Gastroesophageal sphincter (tissue), 4 donors: ENCODE data around the gene OR5AR1. TPM values are rescaled to one million over a fixed set of nuclear protein-coding genes. Genes with fewer than 3 reads are reported as not detected.

Source experiments
- ATAC-seq: fragments of 150-250 bp; one replicate; pipeline ENCODE4 v1.9.1; 2016; ENCODE audit warnings: mild to moderate bottlenecking, moderate library complexity
- H3K27ac ChIP-seq, 4 donors: fragments of 200-600 bp; sonication (generic) in 3 of 4; 1 replicate in 3 of 4; 2 replicates in 1 of 4; pipeline ENCODE4 v1.5.1; 2016 to 2019
- H3K27me3 ChIP-seq: fragments of 200-600 bp; sonication (generic); one replicate; pipeline ENCODE4 v1.5.1; 2019
- H3K36me3 ChIP-seq, 2 donors: fragments of 200-600 bp; sonication (generic); one replicate each; pipeline ENCODE4 v1.5.1; 2019; ENCODE audit warnings: control low read depth in 1 of 2
- H3K4me1 ChIP-seq, 3 donors: fragments of 200-600 bp; sonication (generic); 1 replicate in 2 of 3; 2 replicates in 1 of 3; pipeline ENCODE4 v1.5.1; 2016 to 2019; ENCODE audit warnings: control low read depth in 2 of 3
- H3K4me3 ChIP-seq, 2 donors: fragments of 200-600 bp; sonication (generic); one replicate each; pipeline ENCODE4 v1.5.1; 2019; ENCODE audit warnings: mild to moderate bottlenecking in 1 of 2, moderate library complexity in 1 of 2
- H3K9me3 ChIP-seq, 3 donors: fragments of 200-600 bp; sonication (generic); one replicate each; pipeline ENCODE4 v1.5.1; 2017 to 2019; ENCODE audit warnings: control low read depth in 2 of 3
- EP300 ChIP-seq: sonication (generic); formaldehyde crosslinking; IDR thresholded peaks from one replicate; pipeline ENCODE4 v1.6.1; 2017; ENCODE audit warnings: antibody characterized with exemption, mild to moderate bottlenecking
- POLR2A ChIP-seq, 2 donors: fragments of 450-650 bp; IDR thresholded peaks; one replicate each; pipeline ENCODE4 v1.6.1; 2017; ENCODE audit warnings: antibody characterized with exemption in 2 of 2, mild to moderate bottlenecking in 2 of 2, moderate library complexity in 1 of 2
- POLR2AphosphoS5 ChIP-seq: sonication (generic); formaldehyde crosslinking; IDR thresholded peaks from one replicate; pipeline ENCODE4 v1.6.1; 2017; ENCODE audit warnings: antibody characterized with exemption
- WGBS, 2 donors: methylation state at CpG; one replicate each; pipeline ENCODE4 v1.1.5; 2018; ENCODE audit warnings: low coverage in 1 of 2; 5-methylcytosine and 5-hydroxymethylcytosine counted together
- total RNA-seq, 4 donors: library from RNA; depleted of rRNA; stranded (reverse); fragments of >200 nt; gene quantifications; one replicate each; pipeline ENCODE4 v1.1.0, GENCODE V29; 2016
- TF ChIP-seq, protein P1 (sequence below), 4 experiments: fragments of 200-600 bp in 2 of 4; fragments of 450-650 bp in 2 of 4; sonication (generic) in 1 of 4; IDR thresholded peaks; one replicate each; pipeline ENCODE4 v1.5.1; 2017 to 2019; ENCODE audit warnings: antibody characterized with exemption in 4 of 4, mild to moderate bottlenecking in 2 of 4, moderate library complexity in 2 of 4

The OR5AR1 gene
- total RNA-seq: not detected

GRCh38 chr11:56663386-56663785 lies at the start of gene OR5AR1:
Gene OR5AR1 (plus strand): TSS chr11:56663686. CDS start chr11:56663686, 0 bp downstream.
- H3K36me3 ChIP-seq: no peaks in the 10 kb centered on the region
- no peaks in the 10 kb centered on the region for H3K9me3 ChIP-seq
- H3K4me1 ChIP-seq: no peaks in the 10 kb centered on the region
- TF ChIP-seq EP300: no peak
- no peak for TF ChIP-seq POLR2A (IDR thresholded peaks at IDR 0.05)
- TF ChIP-seq POLR2AphosphoS5: no peak
- TF ChIP-seq, protein P1, sequence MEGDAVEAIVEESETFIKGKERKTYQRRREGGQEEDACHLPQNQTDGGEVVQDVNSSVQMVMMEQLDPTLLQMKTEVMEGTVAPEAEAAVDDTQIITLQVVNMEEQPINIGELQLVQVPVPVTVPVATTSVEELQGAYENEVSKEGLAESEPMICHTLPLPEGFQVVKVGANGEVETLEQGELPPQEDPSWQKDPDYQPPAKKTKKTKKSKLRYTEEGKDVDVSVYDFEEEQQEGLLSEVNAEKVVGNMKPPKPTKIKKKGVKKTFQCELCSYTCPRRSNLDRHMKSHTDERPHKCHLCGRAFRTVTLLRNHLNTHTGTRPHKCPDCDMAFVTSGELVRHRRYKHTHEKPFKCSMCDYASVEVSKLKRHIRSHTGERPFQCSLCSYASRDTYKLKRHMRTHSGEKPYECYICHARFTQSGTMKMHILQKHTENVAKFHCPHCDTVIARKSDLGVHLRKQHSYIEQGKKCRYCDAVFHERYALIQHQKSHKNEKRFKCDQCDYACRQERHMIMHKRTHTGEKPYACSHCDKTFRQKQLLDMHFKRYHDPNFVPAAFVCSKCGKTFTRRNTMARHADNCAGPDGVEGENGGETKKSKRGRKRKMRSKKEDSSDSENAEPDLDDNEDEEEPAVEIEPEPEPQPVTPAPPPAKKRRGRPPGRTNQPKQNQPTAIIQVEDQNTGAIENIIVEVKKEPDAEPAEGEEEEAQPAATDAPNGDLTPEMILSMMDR (IDR thresholded peaks at IDR 0.05): no peak
- H3K4me3 ChIP-seq: no peak within 1 kb of the TSS
- no peak for ATAC-seq
- 71 to 79% methylated on average over 2 of the region's 2 CpGs for WGBS, 2 donors
- no peak within 1 kb of the TSS for H3K27ac ChIP-seq
- no peaks in the 10 kb centered on the region for H3K27me3 ChIP-seq

GRCh38 chr11:56624661-56625110 lies 38.8 kb upstream of the OR5AR1 start:
- no peaks in the 10 kb centered on the region for H3K27me3 ChIP-seq
- H3K4me3 ChIP-seq: no peak overlapping the region
- 2% methylated on average over 3 of the region's 3 CpGs for WGBS, 2 donors
- no peak for ATAC-seq
- H3K4me1 ChIP-seq: no peaks in the 10 kb centered on the region
- TF ChIP-seq POLR2A (IDR thresholded peaks at IDR 0.05) (no peak), EP300 (no peak)
- TF ChIP-seq, protein P1 (IDR thresholded peaks at IDR 0.05): peak in 1 of 4 experiments; percentile 36
- H3K9me3 ChIP-seq: no peaks in the 10 kb centered on the region
- H3K36me3 ChIP-seq: no peaks in the 10 kb centered on the region
- H3K27ac ChIP-seq: no peak overlapping the region

GRCh38 chr11:56625946-56626345 lies 37.5 kb upstream of the OR5AR1 start:
- Histone ChIP-seq H3K27ac (no peak overlapping the region), H3K4me1 (no peaks in the 10 kb centered on the region), H3K9me3 (no peaks in the 10 kb centered on the region), H3K4me3 (no peak overlapping the region), H3K36me3 (no peaks in the 10 kb centered on the region), H3K27me3 (no peaks in the 10 kb centered on the region)
- TF ChIP-seq, protein P1 (IDR thresholded peaks at IDR 0.05): no peak
- TF ChIP-seq POLR2AphosphoS5: no peak
- TF ChIP-seq POLR2A (IDR thresholded peaks at IDR 0.05): no peak
- no peak for TF ChIP-seq EP300
- ATAC-seq: no peak
- 51 to 65% methylated on average over 2 of the region's 2 CpGs for WGBS, 2 donors

DNA sequence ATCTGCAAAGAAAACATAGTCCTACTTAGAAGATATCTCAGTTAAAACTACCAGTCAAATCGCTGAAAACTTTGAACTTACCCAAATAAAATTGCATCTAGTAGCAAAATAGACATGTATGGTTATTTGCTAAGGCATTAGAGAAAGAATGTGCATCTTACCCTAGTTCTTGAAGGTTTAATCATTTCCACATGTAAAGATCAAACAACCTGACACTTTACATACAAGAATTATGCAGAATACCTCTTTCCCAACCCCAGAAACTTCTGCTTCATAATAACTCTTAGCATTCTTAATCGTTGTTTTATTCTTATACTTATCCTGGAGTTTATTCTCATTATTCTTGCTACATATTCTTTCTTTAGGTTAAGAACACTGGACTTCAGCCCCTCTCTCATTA lies 31.2 kb upstream of the OR5AR1 start:
- no peak for ATAC-seq
- no peak for TF ChIP-seq POLR2A (IDR thresholded peaks at IDR 0.05)
- no peak for TF ChIP-seq POLR2AphosphoS5
- TF ChIP-seq EP300: no peak
- TF ChIP-seq, protein P1 (IDR thresholded peaks at IDR 0.05): no peak
- H3K27me3 ChIP-seq: no peaks in the 10 kb centered on the region
- H3K9me3 ChIP-seq: no peaks in the 10 kb centered on the region
- H3K36me3 ChIP-seq: no peaks in the 10 kb centered on the region
- no peaks in the 10 kb centered on the region for H3K4me1 ChIP-seq
- no peak overlapping the region for H3K4me3 ChIP-seq
- H3K27ac ChIP-seq: no peak overlapping the region
- 68 to 84% methylated on average over 2 of the region's 2 CpGs for WGBS, 2 donors

DNA sequence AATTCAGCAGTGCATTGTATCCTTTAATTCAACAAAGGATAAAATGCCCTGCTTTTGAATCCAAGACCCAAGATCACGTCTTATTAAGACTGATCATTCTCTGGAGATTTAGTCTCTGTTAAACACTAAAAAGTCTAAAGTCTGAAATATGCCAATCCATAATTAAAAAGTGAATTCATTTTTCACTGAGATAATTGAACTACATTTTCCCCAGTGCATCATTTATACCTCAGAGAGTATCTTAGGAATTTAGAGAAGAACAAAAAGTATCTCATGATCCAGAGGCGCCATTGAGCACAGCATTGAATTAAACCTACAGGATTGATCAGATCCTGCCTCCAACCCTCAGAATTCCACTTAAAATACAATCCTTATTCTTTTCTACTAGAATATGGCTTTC lies 26.6 kb upstream of the OR5AR1 start:
- H3K4me1 ChIP-seq: no peaks in the 10 kb centered on the region
- TF ChIP-seq EP300: no peak
- TF ChIP-seq POLR2A (IDR thresholded peaks at IDR 0.05): no peak
- TF ChIP-seq, protein P1 (IDR thresholded peaks at IDR 0.05): no peak
- no peak for TF ChIP-seq POLR2AphosphoS5
- no peaks in the 10 kb centered on the region for H3K36me3 ChIP-seq
- H3K4me3 ChIP-seq: no peak overlapping the region
- WGBS, 2 donors: 61 to 91% methylated on average over 2 of the region's 2 CpGs
- no peaks in the 10 kb centered on the region for H3K27me3 ChIP-seq
- no peak overlapping the region for H3K27ac ChIP-seq
- H3K9me3 ChIP-seq: peaks cover 0 to 2% (median 0%) of the 10 kb centered on the region in 3 donors
- no peak for ATAC-seq
